Endothelial cell (in vitro differentiated cells): ENCODE data around the gene GRIN2D. TPM values are rescaled to one million over a fixed set of nuclear protein-coding genes. Genes with fewer than 3 reads are reported as not detected.

Experiments used
- DNase-seq: peaks from one replicate; pipeline ENCODE4 v3.0.0; 2021; ENCODE audit warnings: low spot score
- H3K27ac Mint-ChIP-seq: one replicate; pipeline ENCODE4 v1.8.0; 2021; ENCODE audit warnings: mixed read lengths, inconsistent platforms; ENCODE audit not compliant: unreplicated experiment
- H3K27me3 Mint-ChIP-seq: one replicate; pipeline ENCODE4 v1.8.0; 2021; ENCODE audit warnings: mild to moderate bottlenecking, moderate library complexity, mixed read lengths, inconsistent platforms; ENCODE audit not compliant: unreplicated experiment
- H3K36me3 Mint-ChIP-seq: one replicate; pipeline ENCODE4 v1.8.0; 2021; ENCODE audit warnings: mild to moderate bottlenecking, low read depth, mixed read lengths, inconsistent platforms; ENCODE audit not compliant: unreplicated experiment
- H3K4me1 Mint-ChIP-seq: one replicate; pipeline ENCODE4 v1.8.0; 2021; ENCODE audit warnings: mild to moderate bottlenecking, mixed read lengths, inconsistent platforms; ENCODE audit not compliant: unreplicated experiment
- H3K4me3 Mint-ChIP-seq: one replicate; pipeline ENCODE4 v1.8.0; 2021; ENCODE audit warnings: mild to moderate bottlenecking, mixed read lengths, inconsistent platforms; ENCODE audit not compliant: unreplicated experiment
- H3K9me3 Mint-ChIP-seq: one replicate; pipeline ENCODE4 v1.8.0; 2021; ENCODE audit warnings: mixed read lengths, inconsistent platforms; ENCODE audit not compliant: unreplicated experiment
- total RNA-seq: library from RNA; stranded (reverse); fragmentation: NEBNext Ultra II Directional; extraction: Animal tissue kit (Norgen Biotek cat#: 25700); gene quantifications from one replicate; pipeline ENCODE4 v1.2.1, GENCODE V29; 2021; ENCODE audit not compliant: unreplicated experiment
- TF ChIP-seq, protein P1 (sequence below): fragments of 200-600 bp; sonication (generic); IDR thresholded peaks from one replicate; pipeline ENCODE4 v1.5.0; 2021; ENCODE audit warnings: antibody characterized with exemption; ENCODE audit not compliant: unreplicated experiment

Gene GRIN2D
- total RNA-seq, 1 donor from 2014 or later: 25.2 TPM

DNA sequence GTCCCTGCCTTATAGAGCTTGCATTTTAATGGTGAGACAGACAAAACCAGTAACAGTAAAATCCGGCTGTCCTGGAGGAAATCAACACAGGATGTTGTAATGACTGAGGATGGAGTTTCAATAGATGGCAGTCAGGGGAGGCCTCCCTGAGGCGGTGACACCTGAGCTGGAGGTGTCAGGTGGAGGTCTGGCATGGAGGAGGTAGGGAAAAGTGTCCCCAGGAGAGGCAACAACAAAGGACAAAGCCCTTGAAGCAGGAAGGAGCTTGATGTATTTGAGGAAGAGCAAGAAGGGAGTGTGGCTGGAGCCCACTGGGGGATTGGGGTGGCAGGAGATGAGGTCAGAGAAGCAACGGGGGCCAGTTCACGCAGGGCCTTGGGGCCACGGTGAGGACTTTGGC is 7.8 kb downstream of the GRIN2D start:
- TF ChIP-seq, protein P1, sequence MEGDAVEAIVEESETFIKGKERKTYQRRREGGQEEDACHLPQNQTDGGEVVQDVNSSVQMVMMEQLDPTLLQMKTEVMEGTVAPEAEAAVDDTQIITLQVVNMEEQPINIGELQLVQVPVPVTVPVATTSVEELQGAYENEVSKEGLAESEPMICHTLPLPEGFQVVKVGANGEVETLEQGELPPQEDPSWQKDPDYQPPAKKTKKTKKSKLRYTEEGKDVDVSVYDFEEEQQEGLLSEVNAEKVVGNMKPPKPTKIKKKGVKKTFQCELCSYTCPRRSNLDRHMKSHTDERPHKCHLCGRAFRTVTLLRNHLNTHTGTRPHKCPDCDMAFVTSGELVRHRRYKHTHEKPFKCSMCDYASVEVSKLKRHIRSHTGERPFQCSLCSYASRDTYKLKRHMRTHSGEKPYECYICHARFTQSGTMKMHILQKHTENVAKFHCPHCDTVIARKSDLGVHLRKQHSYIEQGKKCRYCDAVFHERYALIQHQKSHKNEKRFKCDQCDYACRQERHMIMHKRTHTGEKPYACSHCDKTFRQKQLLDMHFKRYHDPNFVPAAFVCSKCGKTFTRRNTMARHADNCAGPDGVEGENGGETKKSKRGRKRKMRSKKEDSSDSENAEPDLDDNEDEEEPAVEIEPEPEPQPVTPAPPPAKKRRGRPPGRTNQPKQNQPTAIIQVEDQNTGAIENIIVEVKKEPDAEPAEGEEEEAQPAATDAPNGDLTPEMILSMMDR: no peak
- H3K9me3 Mint-ChIP-seq: no peaks in the 10 kb centered on the region
- DNase-seq: no peak
- peak overlapping the region; percentile 87 for H3K27ac Mint-ChIP-seq
- peak overlapping the region; percentile 20 for H3K4me3 Mint-ChIP-seq
- H3K36me3 Mint-ChIP-seq: peaks cover 5% of the 10 kb centered on the region
- peaks cover 32% of the 10 kb centered on the region for H3K27me3 Mint-ChIP-seq
- peaks cover 45% of the 10 kb centered on the region for H3K4me1 Mint-ChIP-seq

DNA sequence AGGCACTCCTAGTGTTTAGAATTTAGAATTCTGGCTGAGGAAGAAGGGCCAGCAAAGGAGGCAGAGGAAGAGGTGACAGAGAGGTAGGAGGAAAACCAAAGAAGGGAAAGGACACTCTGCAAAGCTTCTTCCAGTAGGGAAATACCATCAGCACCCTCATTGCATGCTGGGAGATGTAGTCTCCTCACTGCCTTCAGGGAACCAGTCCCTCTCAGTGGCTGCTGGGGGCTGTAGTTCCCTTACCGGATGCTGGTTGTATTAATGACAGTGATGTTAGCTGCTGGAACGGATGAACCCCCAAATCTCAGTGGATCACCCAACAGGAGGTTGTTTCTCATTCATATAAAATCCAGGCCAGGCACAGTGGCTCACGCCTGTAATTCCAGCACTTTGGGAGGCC is 10.1 kb downstream of the GRIN2D start:
- peaks cover 21% of the 10 kb centered on the region for H3K27me3 Mint-ChIP-seq
- H3K9me3 Mint-ChIP-seq: no peaks in the 10 kb centered on the region
- H3K4me1 Mint-ChIP-seq: peaks cover 38% of the 10 kb centered on the region
- peaks cover 9% of the 10 kb centered on the region for H3K36me3 Mint-ChIP-seq
- peak overlapping the region; percentile 47 for H3K4me3 Mint-ChIP-seq
- no peak for DNase-seq
- peak overlapping the region; percentile 68 for H3K27ac Mint-ChIP-seq
- TF ChIP-seq, protein P1: no peak

DNA sequence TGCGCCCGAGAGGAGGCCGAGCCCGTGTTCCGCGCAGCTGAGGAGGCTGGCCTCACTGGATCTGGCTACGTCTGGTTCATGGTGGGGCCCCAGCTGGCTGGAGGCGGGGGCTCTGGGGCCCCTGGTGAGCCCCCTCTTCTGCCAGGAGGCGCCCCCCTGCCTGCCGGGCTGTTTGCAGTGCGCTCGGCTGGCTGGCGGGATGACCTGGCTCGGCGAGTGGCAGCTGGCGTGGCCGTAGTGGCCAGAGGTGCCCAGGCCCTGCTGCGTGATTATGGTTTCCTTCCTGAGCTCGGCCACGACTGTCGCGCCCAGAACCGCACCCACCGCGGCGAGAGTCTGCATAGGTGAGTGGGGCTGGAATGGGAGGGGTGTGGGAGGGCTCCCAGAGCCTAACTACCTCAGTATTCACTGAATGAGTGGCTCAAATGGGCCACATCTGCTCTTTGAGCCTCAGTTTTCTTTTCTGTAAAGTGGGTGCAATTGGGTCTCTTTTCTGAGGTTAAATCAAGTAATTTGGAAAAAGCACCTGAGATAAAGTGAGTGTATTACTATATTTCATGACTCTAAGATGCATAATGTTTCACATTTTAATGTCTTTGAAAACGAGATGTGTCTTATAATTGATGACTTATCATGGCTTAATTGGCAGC is 11.7 kb downstream of the GRIN2D start:
- no peak for DNase-seq
- TF ChIP-seq, protein P1: no peak
- no peak overlapping the region for H3K27ac Mint-ChIP-seq
- peaks cover 29% of the 10 kb centered on the region for H3K4me1 Mint-ChIP-seq
- H3K36me3 Mint-ChIP-seq: peaks cover 5% of the 10 kb centered on the region
- peaks cover 15% of the 10 kb centered on the region for H3K27me3 Mint-ChIP-seq
- H3K9me3 Mint-ChIP-seq: no peaks in the 10 kb centered on the region
- H3K4me3 Mint-ChIP-seq: no peak overlapping the region

DNA sequence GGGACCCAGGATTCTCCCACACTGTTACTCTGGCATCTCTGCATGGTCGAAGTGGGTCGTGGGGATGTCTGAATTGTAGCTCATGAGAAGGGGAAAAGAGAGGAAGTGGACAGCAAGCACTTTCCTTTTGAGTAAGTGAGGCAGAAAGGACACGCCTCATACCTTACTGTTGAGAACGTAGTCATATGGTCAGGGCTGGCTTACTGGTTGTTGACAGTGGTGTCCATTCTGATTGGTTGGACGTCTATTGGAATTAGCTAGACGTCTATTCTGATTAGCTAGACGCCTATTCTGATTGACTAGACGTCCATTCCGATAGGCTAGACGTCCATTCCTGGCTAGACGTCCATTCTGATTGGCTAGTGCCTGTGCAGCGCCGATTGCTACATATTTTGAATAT is 12.4 kb downstream of the GRIN2D start:
- DNase-seq: no peak
- peaks cover 24% of the 10 kb centered on the region for H3K4me1 Mint-ChIP-seq
- H3K9me3 Mint-ChIP-seq: no peaks in the 10 kb centered on the region
- no peak overlapping the region for H3K27ac Mint-ChIP-seq
- TF ChIP-seq, protein P1: no peak
- H3K4me3 Mint-ChIP-seq: no peak overlapping the region
- peaks cover 11% of the 10 kb centered on the region for H3K27me3 Mint-ChIP-seq
- H3K36me3 Mint-ChIP-seq: peaks cover 5% of the 10 kb centered on the region

DNA sequence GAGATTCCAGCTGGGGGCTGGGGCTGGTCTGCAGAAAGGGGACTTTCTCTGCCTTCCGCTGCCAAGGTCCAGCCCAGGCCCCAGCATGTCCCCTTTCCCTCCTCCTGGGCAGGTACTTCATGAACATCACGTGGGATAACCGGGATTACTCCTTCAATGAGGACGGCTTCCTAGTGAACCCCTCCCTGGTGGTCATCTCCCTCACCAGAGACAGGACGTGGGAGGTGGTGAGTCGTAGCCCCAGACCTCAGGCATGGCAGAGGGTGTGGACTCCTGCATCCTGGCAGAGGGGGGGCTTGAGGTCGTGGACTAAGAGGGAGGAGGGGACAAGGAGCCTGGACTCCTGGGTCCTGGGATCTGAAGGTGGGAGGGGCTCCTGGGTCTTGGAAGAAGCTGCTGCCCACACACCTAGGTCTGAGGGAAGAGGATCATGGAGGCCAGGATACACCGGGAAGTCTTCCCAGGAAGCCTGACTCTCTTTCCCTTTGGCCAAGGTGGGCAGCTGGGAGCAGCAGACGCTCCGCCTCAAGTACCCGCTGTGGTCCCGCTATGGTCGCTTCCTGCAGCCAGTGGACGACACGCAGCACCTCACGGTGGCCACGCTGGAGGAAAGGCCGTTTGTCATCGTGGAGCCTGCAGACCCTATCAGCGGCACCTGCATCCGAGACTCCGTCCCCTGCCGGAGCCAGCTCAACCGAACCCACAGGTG is 20.6 kb downstream of the GRIN2D start:
- H3K4me3 Mint-ChIP-seq: no peak overlapping the region
- no peak overlapping the region for H3K27ac Mint-ChIP-seq
- H3K27me3 Mint-ChIP-seq: peaks cover 7% of the 10 kb centered on the region
- DNase-seq: no peak
- H3K36me3 Mint-ChIP-seq: no peaks in the 10 kb centered on the region
- no peaks in the 10 kb centered on the region for H3K4me1 Mint-ChIP-seq
- H3K9me3 Mint-ChIP-seq: no peaks in the 10 kb centered on the region
- TF ChIP-seq, protein P1: no peak
